NCI-H226 (cell line): ENCODE results near the gene ITPRIPL2.

Experiments
- DNase-seq: peaks from one replicate; pipeline ENCODE4 v3.0.0-alpha.2; 2015

ITPRIPL2 gene

GRCh38 chr16:19113577-19114358 is at the start of gene ITPRIPL2:
TSS of gene ITPRIPL2 (plus strand) at chr16:19113964. CDS start at chr16:19114462, 498 bp downstream.
- peak; percentile 72 for DNase-seq

- no peak for DNase-seq
Measured at GRCh38 chr16:19066988-19067348, 46.8 kb upstream of the ITPRIPL2 start.

- DNase-seq = peak; percentile 99
Measured at GRCh38 chr16:19067349-19068236, 46.2 kb upstream of the ITPRIPL2 start, which contains the start of gene COQ7. TSS of gene COQ7 (plus strand) at chr16:19067614. CDS start at chr16:19067665, 51 bp downstream.

GRCh38 chr16:19068237-19068815 is 45.4 kb upstream of the ITPRIPL2 start:
- DNase-seq = no peak

- peak; percentile 16 for DNase-seq
Measured at GRCh38 chr16:19071811-19072777, 41.7 kb upstream of the ITPRIPL2 start.

- no peak for DNase-seq
Measured at GRCh38 chr16:19073344-19073743, 40.4 kb upstream of the ITPRIPL2 start.

GRCh38 chr16:19073863-19074262 is 39.9 kb upstream of the ITPRIPL2 start:
- DNase-seq = no peak

- DNase-seq = no peak
Measured at GRCh38 chr16:19075511-19075910, 38.3 kb upstream of the ITPRIPL2 start.

- DNase-seq = no peak
Measured at GRCh38 chr16:19077879-19078278, 35.9 kb upstream of the ITPRIPL2 start.

GRCh38 chr16:19083670-19084069 is 30.1 kb upstream of the ITPRIPL2 start:
- no peak for DNase-seq

GRCh38 chr16:19084139-19084538 is 29.6 kb upstream of the ITPRIPL2 start:
- DNase-seq = no peak

GRCh38 chr16:19084879-19085278 is 28.9 kb upstream of the ITPRIPL2 start:
- no peak for DNase-seq

GRCh38 chr16:19085679-19086200 is 28.0 kb upstream of the ITPRIPL2 start:
- peak; percentile 29 for DNase-seq

- peak; percentile 72 for DNase-seq
Measured at GRCh38 chr16:19086322-19087199, 27.2 kb upstream of the ITPRIPL2 start.

- DNase-seq = no peak
Measured at GRCh38 chr16:19088341-19088916, 25.3 kb upstream of the ITPRIPL2 start.

- DNase-seq = no peak
Measured at GRCh38 chr16:19089410-19089955, 24.3 kb upstream of the ITPRIPL2 start.

GRCh38 chr16:19090916-19091315 is 22.8 kb upstream of the ITPRIPL2 start:
- DNase-seq = no peak

GRCh38 chr16:19092653-19093410 is 20.9 kb upstream of the ITPRIPL2 start:
- DNase-seq = no peak
